ENCODE results near the gene TRIOBP.

TRIOBP gene

DNA sequence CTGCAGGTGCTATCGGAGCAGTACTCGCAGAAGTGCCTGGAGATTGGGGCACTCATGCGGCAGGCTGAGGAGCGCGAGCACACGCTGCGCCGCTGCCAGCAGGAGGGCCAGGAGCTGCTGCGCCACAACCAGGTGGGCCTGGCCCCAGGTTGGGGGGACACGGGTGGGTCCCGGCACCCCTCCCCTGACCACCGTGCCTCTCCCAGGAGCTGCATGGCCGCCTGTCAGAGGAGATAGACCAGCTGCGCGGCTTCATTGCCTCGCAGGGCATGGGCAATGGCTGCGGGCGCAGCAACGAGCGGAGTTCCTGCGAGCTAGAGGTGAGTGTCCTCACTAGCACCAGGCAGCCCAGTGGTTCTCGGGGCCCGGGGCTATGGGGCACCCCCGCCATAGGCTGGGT is 72.2 kb downstream of the TRIOBP start:
- WGBS: 95% methylated on average over 24 of the region's 24 CpGs
- H3K27me3 ChIP-seq (ENCODE audit: insufficient read depth, low read length): no peaks in the 10 kb centered on the region
- H3K4me1 ChIP-seq (ENCODE audit: insufficient read depth, low read length): no peaks in the 10 kb centered on the region
- H3K9ac ChIP-seq (ENCODE audit: low read depth, low read length): no peak overlapping the region
- H3K9me3 ChIP-seq (ENCODE audit: insufficient read depth, low read depth, low read length): no peaks in the 10 kb centered on the region
- H3K4me3 ChIP-seq (ENCODE audit: low read length): no peak overlapping the region
- no peak overlapping the region for H3K27ac ChIP-seq (ENCODE audit: low read depth, low read length)
- peaks cover 39% of the 10 kb centered on the region for H3K36me3 ChIP-seq (ENCODE audit: insufficient read depth, low read length)

DNA sequence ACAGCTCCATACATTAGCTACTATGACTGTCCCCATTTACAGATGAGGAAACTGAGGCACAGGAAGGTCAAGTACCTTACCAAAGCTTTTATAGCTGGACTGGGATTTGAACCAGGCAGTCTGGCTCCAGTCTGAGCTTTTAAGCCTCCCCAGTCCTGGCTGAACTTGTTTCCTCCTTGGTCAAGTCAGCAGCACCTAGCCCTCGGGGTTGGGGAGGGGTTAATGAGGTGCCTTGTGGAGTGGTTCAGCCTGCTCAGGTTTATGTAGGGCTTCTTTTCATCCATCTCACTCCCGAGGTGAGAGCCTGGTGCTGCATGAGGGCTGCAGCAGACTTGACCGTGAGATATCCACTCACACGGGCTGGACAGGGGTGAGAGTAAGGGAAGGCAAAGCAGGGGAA is 74.2 kb downstream of the TRIOBP start:
- 73% methylated on average over 4 of the region's 4 CpGs for WGBS
- Histone ChIP-seq H3K27ac (ENCODE audit: low read depth, low read length) (no peak overlapping the region), H3K36me3 (ENCODE audit: insufficient read depth, low read length) (peaks cover 36% of the 10 kb centered on the region)

DNA sequence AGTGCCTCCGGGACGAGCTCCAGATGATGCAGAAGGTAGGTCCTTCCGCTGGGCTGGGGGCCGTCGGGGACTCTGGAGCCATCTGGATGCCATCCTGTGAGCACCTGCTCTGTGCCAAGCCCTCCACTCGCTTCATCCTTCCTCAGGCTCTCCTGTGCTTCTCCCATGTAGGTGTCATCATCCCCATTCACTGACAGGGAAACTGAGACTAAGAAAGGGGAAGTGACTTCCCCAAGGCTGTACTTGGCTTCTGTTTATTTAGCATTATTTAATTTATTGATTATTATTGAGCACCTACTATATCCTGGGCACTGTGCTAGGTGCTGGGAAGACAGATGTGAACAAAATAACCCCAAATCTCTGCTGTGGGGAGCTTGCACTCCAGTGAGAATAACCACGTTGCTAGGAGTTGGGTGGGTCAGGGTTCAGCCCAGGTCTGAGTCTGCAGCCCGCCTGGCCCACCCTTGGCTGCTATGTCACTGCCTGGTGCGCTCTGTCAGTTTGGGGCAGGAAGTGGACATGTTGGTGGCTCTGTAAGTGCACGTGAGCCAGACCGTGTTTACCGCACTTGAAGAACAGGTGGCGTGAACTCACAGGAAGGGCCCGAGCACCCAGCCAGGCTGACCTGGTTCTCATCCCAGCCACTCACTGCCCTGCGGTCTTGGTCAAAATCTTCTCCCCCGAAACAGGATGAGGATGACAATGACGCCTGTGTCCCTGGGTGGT is 75.0 kb downstream of the TRIOBP start:
- no peaks in the 10 kb centered on the region for H3K27me3 ChIP-seq (ENCODE audit: insufficient read depth, low read length)
- peaks cover 34% of the 10 kb centered on the region for H3K36me3 ChIP-seq (ENCODE audit: insufficient read depth, low read length)
- 96% methylated on average over 17 of the region's 17 CpGs for WGBS
- no peak overlapping the region for H3K27ac ChIP-seq (ENCODE audit: low read depth, low read length)
- H3K4me3 ChIP-seq (ENCODE audit: low read length): no peak overlapping the region
- H3K9ac ChIP-seq (ENCODE audit: low read depth, low read length): no peak overlapping the region
- H3K4me1 ChIP-seq (ENCODE audit: insufficient read depth, low read length): no peaks in the 10 kb centered on the region
- H3K9me3 ChIP-seq (ENCODE audit: insufficient read depth, low read depth, low read length): no peaks in the 10 kb centered on the region

More for the DNA sequence above, 74.2 kb downstream of the TRIOBP start:
- H3K9me3 ChIP-seq (ENCODE audit: insufficient read depth, low read depth, low read length): no peaks in the 10 kb centered on the region
- no peak overlapping the region for H3K9ac ChIP-seq (ENCODE audit: low read depth, low read length)
- H3K4me3 ChIP-seq (ENCODE audit: low read length): no peak overlapping the region
- H3K4me1 ChIP-seq (ENCODE audit: insufficient read depth, low read length): no peaks in the 10 kb centered on the region
- no peaks in the 10 kb centered on the region for H3K27me3 ChIP-seq (ENCODE audit: insufficient read depth, low read length)

DNA sequence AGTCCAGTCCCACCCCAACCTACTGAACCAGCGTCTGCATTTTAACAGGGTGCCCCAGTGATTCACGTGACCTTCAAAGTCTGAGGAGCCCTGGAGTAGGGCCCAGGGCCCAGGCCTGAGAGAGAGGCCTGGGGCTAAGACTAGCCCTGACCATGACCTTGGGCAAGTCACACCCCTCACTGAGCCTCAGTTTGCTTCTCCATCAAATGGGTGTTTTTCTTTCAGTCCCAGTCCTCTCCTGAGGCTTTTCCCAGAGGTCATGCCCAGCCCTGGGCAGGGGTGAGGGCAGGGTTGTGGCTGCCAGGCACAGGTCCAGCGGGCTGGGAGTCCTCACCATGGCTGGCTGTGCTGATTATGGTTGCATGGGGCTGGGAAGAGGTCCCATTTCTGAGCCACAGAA is 77.9 kb downstream of the TRIOBP start:
- 91% methylated on average over 3 of the region's 3 CpGs for WGBS
- H3K4me1 ChIP-seq (ENCODE audit: insufficient read depth, low read length): 0 out of 2 replicates have a peak, but pooled peaks cover 3% of the 10 kb centered on the region
- H3K9me3 ChIP-seq (ENCODE audit: insufficient read depth, low read depth, low read length): no peaks in the 10 kb centered on the region
- H3K9ac ChIP-seq (ENCODE audit: low read depth, low read length): no peak overlapping the region
- no peak overlapping the region for H3K27ac ChIP-seq (ENCODE audit: low read depth, low read length)
- H3K27me3 ChIP-seq (ENCODE audit: insufficient read depth, low read length): no peaks in the 10 kb centered on the region
- no peak overlapping the region for H3K4me3 ChIP-seq (ENCODE audit: low read length)
- H3K36me3 ChIP-seq (ENCODE audit: insufficient read depth, low read length): peaks cover 24% of the 10 kb centered on the region

DNA sequence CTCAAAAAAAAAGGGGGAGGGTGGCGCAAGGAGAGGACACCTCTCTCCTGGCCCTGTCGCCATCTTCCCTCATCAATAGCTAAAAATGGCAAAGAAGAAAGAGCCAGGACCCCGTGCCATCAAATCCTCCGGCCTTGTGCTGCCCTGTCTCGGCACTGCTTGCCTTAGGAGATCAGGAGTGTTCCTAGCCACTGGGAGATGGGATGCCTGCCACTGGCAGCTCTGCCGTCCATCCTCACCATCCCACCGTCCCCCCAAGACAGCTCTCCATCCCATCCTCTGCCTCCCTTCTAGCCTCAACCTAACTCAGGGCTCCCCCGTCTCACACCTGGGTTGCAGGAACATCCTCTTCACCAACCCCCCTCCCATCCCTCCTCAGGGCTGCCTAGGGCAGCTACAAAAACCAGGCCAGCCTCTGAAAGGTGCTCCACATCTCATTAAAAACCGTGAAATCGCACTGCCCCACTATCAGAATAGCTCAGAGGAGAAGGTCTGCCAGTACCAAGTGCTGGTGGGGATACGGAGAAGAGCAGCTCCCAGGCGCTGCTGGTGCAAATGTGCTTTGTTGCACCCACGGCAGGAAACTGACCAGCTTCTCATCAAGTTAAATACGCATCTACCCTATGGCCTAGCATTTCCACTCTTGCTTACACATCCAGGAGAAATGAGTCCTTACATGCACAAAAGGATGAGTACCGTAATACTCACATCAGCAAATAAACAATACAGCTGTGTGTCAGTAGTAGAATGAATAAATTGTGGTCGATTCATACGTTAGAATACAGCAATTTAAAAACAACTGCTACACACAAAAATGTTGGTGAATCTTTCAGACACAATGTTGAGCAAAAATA is 79.2 kb downstream of the TRIOBP start:
- Histone ChIP-seq H3K36me3 (ENCODE audit: insufficient read depth, low read length) (peaks cover 23% of the 10 kb centered on the region), H3K9ac (ENCODE audit: low read depth, low read length) (no peak overlapping the region), H3K4me3 (ENCODE audit: low read length) (no peak overlapping the region), H3K27ac (ENCODE audit: low read depth, low read length) (no peak overlapping the region), H3K27me3 (ENCODE audit: insufficient read depth, low read length) (no peaks in the 10 kb centered on the region), H3K4me1 (ENCODE audit: insufficient read depth, low read length) (0 out of 2 replicates have a peak, but pooled peaks cover 3% of the 10 kb centered on the region), H3K9me3 (ENCODE audit: insufficient read depth, low read depth, low read length) (no peaks in the 10 kb centered on the region)
- 88% methylated on average over 13 of the region's 17 CpGs for WGBS

DNA sequence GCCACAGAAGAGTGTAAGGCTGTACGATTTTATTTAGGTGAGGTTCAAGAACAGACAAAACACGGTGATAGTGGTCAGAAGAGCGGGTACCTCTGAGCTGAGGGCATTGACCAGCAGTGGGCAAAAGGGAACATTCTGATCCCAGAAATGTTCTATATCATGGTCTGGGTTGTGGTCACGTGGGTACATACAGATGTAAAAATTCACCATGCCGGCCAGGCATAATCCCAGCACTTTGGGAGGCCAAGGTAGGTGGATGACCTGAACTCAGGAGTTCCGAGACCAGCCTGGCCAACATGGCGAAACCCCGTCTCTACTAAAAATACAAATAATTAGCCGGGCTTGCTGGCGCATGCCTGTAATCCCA is 79.8 kb downstream of the TRIOBP start:
- H3K27me3 ChIP-seq (ENCODE audit: insufficient read depth, low read length): no peaks in the 10 kb centered on the region
- 0 out of 2 replicates have a peak, but pooled peaks cover 3% of the 10 kb centered on the region for H3K4me1 ChIP-seq (ENCODE audit: insufficient read depth, low read length)
- WGBS: 89% methylated on average over 10 of the region's 10 CpGs
- no peak overlapping the region for H3K4me3 ChIP-seq (ENCODE audit: low read length)
- no peaks in the 10 kb centered on the region for H3K9me3 ChIP-seq (ENCODE audit: insufficient read depth, low read depth, low read length)
- peaks cover 16% of the 10 kb centered on the region for H3K36me3 ChIP-seq (ENCODE audit: insufficient read depth, low read length)
- H3K27ac ChIP-seq (ENCODE audit: low read depth, low read length): no peak overlapping the region
- no peak overlapping the region for H3K9ac ChIP-seq (ENCODE audit: low read depth, low read length)

DNA sequence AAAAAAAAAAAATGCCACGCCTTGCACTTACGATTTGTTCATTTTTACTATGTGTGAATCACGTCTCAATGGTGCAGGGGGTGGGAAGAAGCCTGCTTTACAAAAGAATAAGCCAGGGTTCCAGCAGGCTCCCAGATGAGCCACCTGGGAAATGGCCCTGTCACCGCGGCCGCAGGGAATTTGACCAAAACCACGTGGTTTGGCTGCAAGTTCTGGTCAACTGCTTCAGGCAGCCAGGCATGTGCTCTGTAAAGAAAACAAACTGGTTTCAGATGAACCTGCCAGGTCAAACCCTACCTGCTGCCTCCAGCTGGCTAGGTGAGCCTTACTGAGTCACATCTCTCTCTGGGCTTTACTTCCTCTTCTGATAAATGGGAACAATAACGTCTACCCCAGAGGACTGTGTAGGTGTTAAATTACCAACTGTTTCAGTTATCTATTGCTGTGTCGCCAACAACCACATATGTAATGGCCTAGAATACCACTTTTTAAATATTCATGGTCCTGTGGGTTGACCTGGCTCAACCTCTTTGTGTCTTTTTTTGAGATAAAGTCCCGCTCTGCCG is 80.4 kb downstream of the TRIOBP start:
- Histone ChIP-seq H3K4me3 (ENCODE audit: low read length) (no peak overlapping the region), H3K9ac (ENCODE audit: low read depth, low read length) (no peak overlapping the region), H3K9me3 (ENCODE audit: insufficient read depth, low read depth, low read length) (no peaks in the 10 kb centered on the region), H3K27me3 (ENCODE audit: insufficient read depth, low read length) (no peaks in the 10 kb centered on the region), H3K36me3 (ENCODE audit: insufficient read depth, low read length) (peaks cover 11% of the 10 kb centered on the region), H3K4me1 (ENCODE audit: insufficient read depth, low read length) (0 out of 2 replicates have a peak, but pooled peaks cover 3% of the 10 kb centered on the region), H3K27ac (ENCODE audit: low read depth, low read length) (no peak overlapping the region)
- WGBS: 68% methylated on average over 11 of the region's 11 CpGs

DNA sequence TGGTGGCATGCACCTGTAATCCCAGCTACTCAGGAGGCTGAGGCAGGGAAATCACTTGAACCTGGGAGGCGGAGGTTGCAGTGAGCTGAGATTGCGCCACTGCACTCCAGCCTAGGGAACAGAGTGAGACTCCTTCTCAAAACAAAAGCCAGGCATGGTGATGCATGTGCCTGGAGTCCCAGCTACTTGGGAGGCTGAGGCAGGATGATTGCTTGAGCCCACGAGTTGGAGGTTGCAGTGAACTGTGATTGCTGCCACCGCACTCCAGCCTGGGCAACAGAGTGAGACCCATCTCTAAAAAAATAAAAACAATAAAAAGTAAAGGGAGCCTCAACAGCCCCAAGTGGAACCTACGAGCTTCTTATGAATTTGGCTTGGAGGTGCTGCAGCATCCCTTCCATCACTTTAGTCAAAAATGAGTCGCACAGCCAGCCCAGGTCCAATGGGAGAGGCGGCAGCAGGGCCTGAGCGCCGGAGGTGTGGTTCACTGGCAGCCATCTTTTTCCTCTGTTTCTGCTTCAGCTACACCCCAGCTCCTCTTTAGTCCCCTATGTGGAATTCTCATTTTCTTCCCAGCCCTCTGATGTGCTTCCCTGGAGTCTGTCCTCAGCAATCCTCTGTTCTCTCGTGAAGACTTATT is 81.6 kb downstream of the TRIOBP start:
- no peaks in the 10 kb centered on the region for H3K9me3 ChIP-seq (ENCODE audit: insufficient read depth, low read depth, low read length)
- no peaks in the 10 kb centered on the region for H3K27me3 ChIP-seq (ENCODE audit: insufficient read depth, low read length)
- H3K36me3 ChIP-seq (ENCODE audit: insufficient read depth, low read length): peaks cover 3% of the 10 kb centered on the region; the same call in 1 of the 2 replicates
- H3K4me3 ChIP-seq (ENCODE audit: low read length): no peak overlapping the region
- 0 out of 2 replicates have a peak, but pooled peaks cover 3% of the 10 kb centered on the region for H3K4me1 ChIP-seq (ENCODE audit: insufficient read depth, low read length)
- 95% methylated on average over 10 of the region's 10 CpGs for WGBS
- H3K27ac ChIP-seq (ENCODE audit: low read depth, low read length): no peak overlapping the region
- H3K9ac ChIP-seq (ENCODE audit: low read depth, low read length): no peak overlapping the region

DNA sequence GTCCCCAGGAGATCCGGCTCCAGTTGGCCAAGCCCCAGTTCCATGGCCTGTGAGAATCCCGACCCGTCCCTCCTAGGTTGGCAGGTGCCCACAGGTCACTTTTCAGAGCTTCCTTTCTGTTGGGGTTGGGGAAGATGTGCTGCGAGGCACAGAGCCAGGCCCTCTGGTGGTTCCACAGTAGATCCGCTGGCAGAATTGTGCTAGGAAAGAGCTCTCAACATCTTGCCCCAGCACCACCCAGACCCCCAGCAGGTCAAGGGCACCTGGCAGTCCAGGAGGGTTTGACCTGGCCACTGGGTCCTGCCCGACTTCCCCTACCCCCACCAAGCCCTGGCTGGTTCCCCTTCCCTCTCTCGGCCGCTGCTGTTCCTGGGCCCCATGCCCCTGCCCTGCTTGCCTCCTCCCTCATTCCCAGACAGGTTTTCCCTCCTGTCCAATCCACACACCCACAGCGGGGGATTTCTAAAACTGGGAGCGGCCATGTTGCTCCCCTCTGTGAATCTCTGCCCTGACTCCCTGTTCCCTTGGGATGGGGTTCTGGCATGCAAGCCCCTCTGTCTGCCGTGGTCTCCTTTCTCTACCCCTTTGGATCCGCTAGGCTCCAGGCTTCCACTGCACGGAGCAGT is 84.7 kb downstream of the TRIOBP start:
- Histone ChIP-seq H3K27ac (ENCODE audit: low read depth, low read length) (no peak overlapping the region), H3K4me1 (ENCODE audit: insufficient read depth, low read length) (0 out of 2 replicates have a peak, but pooled peaks cover 3% of the 10 kb centered on the region), H3K4me3 (ENCODE audit: low read length) (no peak overlapping the region), H3K9ac (ENCODE audit: low read depth, low read length) (no peak overlapping the region), H3K36me3 (ENCODE audit: insufficient read depth, low read length) (no peaks in the 10 kb centered on the region), H3K27me3 (ENCODE audit: insufficient read depth, low read length) (peaks cover 3% of the 10 kb centered on the region; the same call in 1 of the 2 replicates), H3K9me3 (ENCODE audit: insufficient read depth, low read depth, low read length) (no peaks in the 10 kb centered on the region)
- WGBS: 79% methylated on average over 13 of the region's 13 CpGs

DNA sequence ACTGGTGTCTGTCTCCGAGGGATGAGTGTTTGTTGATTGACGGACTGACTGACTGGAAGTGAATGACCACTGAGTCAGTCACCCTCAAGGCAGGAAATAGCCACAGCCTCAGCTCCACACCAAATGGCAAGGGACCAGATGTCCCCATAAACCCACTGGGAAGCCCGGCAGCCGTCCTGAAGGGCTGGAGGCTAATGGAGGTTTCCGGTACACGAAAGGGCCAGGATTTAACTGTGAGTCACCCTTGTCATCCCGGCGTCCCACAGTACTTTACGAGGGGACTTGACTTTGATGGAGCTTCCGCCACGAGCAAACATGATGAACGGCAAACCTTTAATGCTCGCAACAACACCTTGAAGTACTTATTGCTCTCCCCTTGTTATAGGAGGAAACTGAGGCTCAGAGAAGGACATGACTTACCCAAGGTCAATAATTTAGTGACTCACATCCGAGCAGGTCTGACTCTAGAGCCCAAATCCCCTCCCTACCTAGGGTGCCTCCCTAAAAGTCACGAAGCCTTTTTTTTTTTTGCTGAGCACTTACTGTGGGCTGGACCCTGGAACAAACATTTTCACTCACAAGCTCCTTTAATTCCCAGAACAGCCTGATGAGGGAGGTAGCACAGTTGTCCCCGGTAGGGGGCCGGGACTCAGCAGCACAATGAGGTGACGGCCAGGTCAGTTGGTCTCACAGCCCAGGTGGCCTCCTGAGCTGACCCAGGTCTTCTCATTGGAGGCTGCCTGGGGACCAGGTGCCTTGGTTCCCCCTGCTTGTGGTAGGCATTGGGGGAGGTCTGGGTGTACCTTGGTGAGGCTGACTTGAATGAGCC is 85.7 kb downstream of the TRIOBP start:
- Histone ChIP-seq H3K4me3 (ENCODE audit: low read length) (no peak overlapping the region), H3K9me3 (ENCODE audit: insufficient read depth, low read depth, low read length) (no peaks in the 10 kb centered on the region), H3K9ac (ENCODE audit: low read depth, low read length) (no peak overlapping the region), H3K27me3 (ENCODE audit: insufficient read depth, low read length) (peaks cover 3% of the 10 kb centered on the region; the same call in 1 of the 2 replicates), H3K36me3 (ENCODE audit: insufficient read depth, low read length) (no peaks in the 10 kb centered on the region), H3K27ac (ENCODE audit: low read depth, low read length) (no peak overlapping the region), H3K4me1 (ENCODE audit: insufficient read depth, low read length) (no peaks in the 10 kb centered on the region)
- 84% methylated on average over 18 of the region's 18 CpGs for WGBS

All from HUES64 (cell line).